Stimulated activated CD4-positive, alpha-beta T cell treated with anti-CD3 and anti-CD28 coated beads, Interleukin-4, amount 100 ng/mL, for 4 hours (primary cell): Measurements from ENCODE around the gene IRF8.
"Not testable (repeated sequence)": the region's sequence is repeated elsewhere in the genome, so short reads cannot be mapped to it uniquely, and the experiment has no call there.

Experiments
- DNase-seq, 2 experiments: peaks; one replicate each; pipeline ENCODE4 v3.0.0-alpha.2; 2020

Gene IRF8

GRCh38 chr16:85940214-85940613, 41.3 kb downstream of the IRF8 start:
- DNase-seq, result no peak

DNA sequence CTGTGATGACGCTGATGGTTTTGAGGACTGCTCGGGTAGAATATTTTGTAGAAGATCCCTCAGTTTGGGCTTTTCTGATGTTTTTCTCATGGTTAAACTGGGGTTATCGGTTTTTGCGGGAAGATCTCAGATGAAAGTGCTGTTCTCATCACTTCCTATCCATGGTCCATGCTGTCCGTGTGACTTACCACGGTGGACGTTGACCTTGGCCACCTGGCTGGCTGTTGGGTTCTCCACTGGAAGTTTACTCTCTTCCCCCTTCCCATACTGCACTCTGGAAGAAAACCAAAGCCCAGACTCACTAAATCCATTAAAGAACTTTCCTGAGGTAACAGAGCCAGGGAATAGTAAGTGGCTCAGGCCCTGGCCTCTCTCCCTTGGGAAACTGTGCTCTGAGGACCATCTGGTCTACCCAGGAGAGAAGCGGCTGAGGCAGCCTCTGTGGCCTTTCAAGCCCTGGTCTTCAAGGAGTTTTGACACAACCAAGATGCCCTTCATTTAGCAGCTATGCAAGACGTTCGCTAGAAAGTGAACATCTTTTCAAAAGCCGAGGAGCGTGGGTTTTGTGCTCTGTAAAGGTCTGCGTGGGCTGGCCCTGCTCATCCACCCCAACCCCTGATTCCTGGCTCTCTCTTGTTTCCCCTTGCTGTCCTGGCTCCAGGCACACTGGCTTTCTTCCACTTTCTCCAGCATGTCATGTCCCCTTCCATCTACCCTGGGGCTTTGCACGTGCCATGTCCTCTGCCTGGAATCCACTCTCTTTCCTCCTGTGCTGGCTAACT, 43.1 kb downstream of the IRF8 start:
- no peak for DNase-seq

DNA sequence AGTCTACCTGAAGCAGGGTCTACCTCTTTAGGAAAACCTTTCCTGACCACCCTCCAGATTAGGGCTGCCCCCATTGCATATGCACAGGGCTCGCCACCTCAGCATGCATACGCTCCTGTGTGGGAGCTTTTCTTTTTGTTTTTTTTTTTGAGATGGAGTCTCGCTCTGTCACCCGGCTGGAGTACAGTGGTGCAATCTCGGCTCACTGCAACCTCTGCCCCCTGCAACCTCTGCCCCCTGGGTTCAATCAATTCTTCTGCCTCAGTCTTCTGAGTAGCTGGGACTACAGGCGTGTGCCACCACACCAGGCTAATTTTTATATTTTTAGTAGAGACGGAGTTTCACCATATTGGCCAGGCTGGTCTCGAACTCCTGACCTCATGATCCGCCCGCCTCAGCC, 43.7 kb downstream of the IRF8 start:
- not testable (repeated sequence) for DNase-seq

DNA sequence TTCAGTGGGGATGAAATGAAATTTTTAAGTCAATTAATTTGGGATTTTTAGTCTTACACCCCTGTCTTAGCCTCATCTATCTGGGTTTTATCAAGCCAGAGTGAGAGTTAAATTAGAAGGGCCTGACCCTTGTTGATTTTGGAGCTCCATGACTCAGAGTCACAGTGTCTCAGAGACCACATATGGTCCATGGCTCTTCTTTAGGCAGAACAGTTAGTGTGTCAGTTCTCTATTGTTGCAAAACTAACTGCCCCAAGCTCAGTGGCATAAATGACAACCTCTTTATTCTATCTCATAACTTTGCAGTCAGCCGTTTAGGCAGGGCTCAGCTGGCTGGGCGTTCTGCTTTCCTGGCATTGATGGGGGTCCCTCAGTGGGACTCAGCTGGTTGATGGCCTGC, 44.7 kb downstream of the IRF8 start:
- no peak for DNase-seq

- peak in 1 of 2 experiments; percentile 34 for DNase-seq
Measured at GRCh38 chr16:85944572-85945423, 45.8 kb downstream of the IRF8 start.

- no peak for DNase-seq
Measured at GRCh38 chr16:85945424-85945751, 46.4 kb downstream of the IRF8 start.

DNA sequence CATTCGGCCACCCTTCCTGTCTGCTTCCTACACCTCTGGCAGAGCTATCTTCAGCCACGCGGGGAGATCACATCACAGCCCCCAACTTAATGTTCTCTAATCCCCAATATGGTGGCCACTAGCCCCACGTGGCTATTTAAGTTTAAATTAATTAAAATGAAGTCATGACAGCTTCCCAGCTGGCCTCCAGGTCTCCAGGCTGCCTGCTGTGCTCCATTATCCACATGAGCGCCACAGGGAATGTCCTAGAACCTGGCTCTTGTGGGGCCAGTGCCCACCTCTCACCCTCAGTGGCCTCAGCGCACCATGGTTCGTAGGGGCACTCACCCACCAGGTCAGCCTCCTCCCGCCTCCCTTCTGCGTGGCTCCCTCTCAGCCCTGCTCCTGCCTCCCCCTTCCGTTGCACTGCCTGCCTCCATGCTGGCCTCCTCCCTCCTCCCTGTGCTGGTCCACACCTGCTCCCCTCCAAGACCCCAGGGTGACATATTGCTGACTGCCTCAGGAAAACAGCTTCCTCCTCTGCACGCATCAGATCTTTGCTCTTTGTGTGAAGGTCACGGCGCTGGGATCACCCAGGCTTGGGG, 47.7 kb downstream of the IRF8 start:
- DNase-seq, result no peak

DNA sequence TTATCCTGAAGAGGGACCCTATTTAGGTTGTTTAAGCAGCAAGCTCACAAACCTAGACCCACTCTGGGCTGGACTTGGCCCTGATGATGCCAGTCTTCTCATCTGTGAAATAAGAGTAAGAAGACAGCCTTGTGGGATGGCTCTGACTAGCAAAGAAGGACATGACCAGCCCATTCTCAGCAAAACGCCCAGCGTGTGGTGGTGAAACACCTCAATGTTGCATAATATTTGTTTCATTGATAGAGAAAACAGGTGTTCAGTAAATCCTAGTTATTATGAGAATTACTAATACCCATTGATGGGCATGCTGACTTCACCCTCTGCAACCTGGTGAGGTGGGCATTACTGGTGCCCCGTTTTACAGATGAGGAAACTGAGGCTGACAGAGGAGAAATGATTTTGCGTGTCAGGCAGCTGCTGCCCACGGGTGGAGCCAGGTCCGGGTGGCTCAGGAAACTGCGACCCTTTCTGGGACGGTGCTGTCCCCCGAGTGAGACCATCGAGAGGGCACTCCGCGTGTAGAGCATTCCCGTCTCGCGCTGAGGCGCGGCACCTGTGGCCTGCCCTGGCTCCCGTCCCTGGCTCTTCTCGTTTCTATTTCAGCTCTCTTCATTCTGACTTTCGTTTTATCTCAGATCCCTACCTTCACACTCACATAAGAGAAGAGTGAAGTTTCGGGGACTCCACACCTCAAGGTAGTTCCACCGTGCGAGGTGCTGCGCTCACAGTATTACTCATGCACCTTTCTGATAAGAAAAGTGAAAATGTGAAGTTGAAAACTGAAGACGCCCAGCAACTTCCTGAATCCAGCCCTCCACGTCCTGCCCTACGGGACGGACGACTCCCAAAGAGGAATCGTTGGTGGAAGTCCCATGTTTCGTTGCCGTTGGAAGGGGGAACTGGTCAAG, 48.5 kb downstream of the IRF8 start:
- DNase-seq, result peak; percentile 49 to 68

DNA sequence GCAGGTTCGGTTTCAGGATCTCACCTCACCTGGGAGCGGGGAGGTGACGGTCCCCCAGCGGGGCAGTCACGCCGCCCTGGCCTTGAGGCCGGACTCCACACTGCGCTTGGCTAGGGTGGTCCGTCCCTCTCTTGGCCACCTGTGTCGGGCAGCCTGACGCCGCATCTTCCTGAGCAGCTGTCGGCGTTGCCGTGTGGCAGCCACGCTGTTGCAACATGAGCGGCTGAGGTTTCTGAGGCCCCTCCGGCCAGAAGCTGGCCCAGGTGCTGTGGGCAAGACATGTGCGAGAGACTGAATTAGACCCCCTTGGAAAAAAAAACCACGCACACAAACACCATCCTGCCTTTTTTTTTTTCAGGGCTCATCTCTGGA, 49.2 kb downstream of the IRF8 start:
- DNase-seq, result no peak

DNA sequence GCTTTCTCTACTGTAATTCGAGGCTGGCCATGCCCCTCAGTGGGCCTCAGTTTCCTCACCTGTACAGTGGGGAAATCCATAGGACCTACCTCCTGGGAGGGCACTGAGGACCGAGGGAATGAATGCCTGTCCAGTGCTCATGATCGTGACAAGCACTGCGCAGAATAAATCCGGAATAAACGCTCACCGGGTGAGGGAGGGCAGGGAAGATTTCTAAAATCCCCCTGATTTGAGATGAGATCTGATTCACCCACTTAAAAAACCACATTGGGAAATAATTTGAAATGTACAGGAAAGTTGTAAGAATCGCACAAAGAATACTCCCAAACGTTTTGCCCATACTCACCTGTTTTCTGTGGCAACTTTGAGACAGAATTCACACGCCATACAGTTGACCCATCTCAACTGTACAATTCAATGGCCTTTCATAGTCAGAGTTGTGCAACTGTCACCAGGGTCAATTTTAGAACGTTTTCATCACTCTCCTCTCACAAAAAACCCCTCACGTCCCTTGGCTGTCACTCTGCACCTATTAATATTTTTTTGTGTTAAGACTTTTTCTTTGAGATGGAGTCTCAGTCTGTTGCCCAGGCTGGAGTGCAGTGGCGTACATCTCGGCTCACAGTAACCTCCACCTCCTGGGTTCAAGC, 49.8 kb downstream of the IRF8 start:
- DNase-seq, result no peak

DNA sequence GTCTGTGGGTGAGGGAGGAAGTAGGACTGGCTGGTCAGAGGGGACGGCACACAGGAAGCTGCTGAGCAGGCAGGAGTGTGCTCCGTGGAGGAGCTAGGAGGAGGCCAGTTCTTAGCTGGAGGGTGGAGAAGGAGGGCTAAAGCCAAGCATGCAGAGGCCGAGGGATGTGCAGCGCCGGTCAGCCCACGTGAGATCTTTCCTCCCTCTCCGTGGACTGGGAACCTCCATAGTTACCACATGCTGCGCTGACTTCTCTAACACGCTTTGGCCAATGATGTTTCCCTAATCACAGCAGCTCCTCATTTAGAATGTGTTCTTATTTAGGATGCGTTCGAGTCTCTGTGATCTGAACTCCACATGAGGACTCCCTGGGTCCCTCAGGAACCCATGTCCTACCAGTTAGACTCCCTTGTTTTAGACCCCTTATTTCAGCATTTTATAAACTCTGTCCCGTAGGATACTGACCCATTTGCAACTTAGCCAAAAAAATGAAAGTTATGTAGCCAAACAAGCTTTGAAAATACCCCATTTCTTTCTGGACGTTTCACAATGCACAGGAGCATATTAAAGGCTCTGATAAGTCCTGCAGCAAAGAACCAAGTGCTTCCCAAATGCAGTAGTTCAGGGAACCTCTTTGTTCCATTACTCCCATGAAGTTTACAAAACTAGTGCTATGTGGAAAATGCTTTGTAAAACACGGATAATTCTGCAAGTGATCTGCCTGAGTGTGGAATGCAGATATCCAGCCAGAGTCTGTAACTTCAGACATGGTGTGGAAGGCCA, 51.4 kb downstream of the IRF8 start:
- no peak for DNase-seq

DNA sequence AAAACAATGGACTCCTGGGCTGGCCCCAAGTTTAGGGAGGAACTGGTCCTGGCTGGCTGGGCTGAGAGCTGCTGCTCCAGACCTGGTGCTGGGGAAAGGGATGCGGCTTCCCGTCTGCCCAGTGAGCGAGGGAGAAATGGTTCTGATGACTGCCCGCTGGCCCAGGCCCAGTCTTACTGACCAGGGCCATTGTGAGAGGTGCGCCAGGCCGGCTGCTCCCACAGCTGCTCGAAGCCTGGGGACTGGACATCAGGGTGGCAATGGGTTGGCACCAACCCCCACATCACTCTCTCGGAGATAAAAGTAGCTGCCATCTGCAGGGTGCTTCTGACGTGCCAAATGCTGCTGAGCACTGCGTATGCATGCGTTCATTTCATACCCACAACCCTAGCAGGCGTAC, 53.2 kb downstream of the IRF8 start:
- no peak for DNase-seq

- DNase-seq, result no peak
Measured at GRCh38 chr16:85952811-85953210, 53.8 kb downstream of the IRF8 start.

DNA sequence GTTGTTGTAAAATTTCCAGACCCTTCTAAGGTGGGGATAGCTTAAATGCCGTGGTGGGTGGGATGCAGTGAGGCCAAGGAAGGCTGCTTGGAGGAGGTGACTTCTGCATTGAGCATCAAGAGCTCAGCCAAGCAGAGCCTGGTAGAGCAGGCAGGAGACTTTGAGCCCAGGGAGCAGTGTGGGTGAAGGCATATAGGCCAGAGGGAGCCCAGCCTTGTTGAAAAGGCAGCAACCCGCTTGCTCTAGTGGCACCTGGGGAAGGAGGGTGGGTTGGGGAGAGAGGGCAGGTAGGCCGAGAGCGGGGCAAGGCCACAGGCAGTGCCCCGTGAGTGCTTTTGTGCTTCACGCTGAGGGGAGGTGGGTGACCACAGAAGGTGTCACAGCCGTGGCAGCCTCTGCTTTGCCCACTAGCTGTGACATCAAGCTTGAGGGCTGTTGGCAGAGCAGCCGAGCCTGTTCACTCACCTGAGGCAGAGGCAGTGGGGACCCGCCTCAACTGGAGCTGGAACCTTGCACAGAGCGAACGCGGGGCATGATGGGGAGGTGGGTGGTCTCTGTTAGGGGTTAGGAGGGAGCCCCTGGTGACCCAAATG, 56.1 kb downstream of the IRF8 start:
- no peak for DNase-seq

- peak in 1 of 2 experiments; percentile 48 for DNase-seq
Measured at GRCh38 chr16:85955566-85955965, 56.6 kb downstream of the IRF8 start.

DNA sequence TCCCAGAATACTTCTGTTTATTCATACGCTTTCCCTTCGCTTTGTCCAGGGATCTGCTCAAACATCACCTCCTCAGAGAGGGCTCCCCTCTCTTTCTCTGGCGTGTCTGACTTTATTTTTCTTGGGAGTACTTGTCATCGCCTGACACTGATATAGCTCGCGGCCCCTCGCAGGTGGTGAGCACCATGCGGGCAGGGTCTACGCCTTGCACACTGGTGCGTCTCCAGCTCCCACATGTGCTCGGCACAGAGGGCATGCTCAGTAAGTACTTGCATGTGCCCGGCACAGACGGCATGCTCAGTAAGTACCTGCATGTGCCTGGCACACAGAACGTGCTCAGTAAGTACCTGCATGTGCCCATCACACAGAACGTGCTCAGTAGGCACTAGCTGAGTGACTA, 57.5 kb downstream of the IRF8 start:
- no peak for DNase-seq

DNA sequence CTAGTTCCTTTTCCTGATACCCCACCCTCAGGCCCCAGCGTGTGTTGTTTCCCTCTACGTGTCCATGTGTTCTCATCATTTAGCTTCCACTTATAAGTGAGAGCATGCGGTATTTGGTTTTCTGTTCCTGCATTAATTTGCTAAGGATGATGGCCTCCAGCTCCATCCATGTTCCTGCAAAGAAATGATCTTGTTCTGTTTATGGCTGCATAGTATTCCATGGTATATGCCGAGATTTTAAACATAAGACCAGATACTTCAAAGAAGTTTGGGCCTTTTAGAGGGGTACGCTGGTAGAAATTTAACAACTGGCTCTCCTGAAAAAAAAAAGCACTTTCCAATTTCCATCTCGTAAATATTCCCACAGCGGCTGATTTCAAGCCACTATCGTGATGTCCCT, 59.8 kb downstream of the IRF8 start:
- no peak for DNase-seq

- DNase-seq, result no peak
Measured at GRCh38 chr16:85959686-85960085, 60.7 kb downstream of the IRF8 start.

- DNase-seq, result no peak
Measured at GRCh38 chr16:85960486-85961046, 61.6 kb downstream of the IRF8 start.

DNA sequence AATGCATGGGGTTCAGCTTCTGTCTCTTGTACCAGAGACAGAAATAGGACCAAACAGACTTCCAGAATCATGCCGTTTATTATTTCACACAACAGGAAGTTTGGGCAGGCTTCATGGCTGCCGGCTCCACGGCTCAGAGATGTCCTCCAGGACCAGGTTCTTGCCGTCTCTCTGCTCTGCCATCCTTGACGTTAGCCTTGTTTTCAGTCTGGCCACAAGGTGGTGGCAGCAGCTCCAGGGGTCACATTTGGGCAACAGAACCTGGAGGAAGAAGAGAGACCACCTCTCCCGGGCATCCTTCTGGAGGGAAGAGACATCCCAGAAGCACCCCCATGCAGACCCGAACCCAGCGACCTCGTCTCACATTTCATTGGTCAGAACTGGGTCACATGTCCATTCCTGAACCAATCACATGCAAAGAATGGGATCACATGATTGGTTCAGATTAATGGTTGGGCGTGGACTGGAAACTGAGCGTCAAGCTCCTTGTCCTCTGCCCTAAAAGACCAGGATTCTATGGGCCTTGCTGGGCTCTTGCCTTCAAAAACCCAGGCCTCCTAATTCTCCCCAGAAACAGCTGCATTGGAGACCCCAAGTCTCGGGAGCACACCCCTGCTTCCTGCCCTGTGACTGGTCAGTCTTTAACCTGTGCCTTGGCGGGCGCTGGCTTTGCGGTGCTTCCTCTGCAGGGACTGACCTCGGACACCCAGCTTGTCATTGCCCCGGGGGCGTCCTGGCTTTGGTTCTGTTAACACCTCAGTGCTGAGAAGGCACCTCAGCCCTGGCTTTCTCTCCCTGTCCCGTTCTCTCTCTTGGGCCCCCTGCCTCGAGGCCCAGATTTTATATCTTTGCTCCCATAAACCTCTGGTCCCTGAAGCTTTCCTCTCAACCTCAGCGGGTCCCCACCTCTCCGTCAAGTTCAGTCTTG, 63.3 kb downstream of the IRF8 start:
- DNase-seq, result no peak
